Measurements from ENCODE around the gene SLC2A4.

Gene SLC2A4

GRCh38 chr17:7249830-7250229, 31.7 kb upstream of the SLC2A4 start:
- TF ChIP-seq CTCF (conservative IDR thresholded peaks at IDR 0.05): no peak
- H3K27ac ChIP-seq: peak overlapping the region; percentile 87

DNA sequence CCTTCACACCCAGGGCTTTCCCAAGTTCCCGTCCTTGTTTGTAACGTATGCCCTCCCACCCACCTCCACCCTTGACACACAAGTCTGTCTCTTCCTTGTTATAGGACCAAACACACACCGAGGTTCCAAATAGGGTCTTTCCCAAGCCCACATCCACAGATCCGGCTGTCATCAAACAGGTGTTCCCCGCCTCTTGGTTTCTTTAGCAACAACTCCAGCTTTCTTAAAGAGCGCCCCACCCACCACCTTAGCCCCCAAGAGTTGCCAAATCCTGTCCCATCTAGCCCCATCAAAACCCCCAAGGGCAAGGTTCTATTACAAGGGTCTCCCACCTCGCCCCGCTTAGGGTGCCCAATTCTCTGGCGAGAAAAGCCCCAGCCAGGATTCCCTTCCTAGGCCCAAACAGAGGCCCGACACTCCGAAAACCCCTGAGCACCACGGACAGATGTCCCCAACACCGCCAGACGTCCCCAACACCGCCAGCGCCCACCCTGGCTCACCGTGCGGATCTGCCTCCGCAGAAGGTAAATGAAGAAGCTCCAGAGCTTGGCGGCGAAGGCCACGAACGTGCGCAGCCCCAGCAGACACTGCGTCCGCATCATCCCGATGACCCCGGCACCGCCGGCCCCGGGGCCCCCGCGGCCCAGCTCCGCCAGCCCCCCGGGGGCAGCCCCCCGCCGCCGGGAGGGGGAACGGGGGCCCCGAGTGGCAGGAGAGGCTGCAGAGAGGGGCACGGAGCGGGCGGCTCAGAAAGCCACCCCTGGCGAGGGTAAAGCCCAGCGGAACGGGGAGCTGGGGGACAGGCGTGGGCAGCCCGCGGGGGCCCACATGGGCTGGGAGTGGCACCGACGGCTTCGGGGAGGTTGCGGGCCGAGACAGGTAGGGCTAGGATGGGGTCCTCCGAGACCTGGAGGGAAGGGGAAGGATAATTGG, 30.6 kb upstream of the SLC2A4 start:
- TF ChIP-seq ZFX (IDR thresholded peaks at IDR 0.05) (peak; percentile 46), CTCF (conservative IDR thresholded peaks at IDR 0.05) (no peak)

DNA sequence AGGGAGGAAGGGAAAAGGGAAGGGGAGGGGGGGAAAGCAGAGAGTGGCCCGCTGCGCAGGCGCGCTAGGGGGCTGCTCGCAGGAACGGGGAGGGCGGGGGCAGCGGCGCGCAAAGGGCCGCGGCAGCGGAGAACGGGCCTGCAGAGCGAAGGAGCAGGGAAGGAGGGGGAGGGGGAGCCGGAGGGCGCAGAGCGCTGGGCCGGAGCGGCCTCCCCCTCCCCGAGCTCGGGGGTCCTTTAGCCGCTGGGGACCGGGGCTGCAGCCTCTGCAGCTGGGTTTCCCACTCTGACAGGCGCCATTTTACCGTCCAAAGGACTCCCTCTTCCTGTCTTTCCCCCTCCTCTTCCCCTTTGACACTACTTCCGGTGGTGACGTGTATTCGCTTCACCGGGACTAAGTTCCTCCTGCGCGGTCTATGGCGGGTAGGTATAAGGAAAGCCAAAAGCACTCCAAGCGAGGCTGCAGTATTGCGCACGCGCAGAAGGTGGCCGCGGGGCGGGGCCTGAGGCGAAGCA, 29.8 kb upstream of the SLC2A4 start, which contains the start of gene CTDNEP1:
Gene CTDNEP1, minus strand, starts transcription at position 74 of the 515 bp plus-strand sequence. CDS start 438 bp downstream, outside the sequence.
- peak within 1 kb of the TSS; percentile 87 for H3K27ac ChIP-seq
- TF ChIP-seq ZFX (IDR thresholded peaks at IDR 0.05): no peak
- no peak for TF ChIP-seq CTCF (conservative IDR thresholded peaks at IDR 0.05)

More for the DNA sequence above, 30.6 kb upstream of the SLC2A4 start:
- peak overlapping the region; percentile 87 for H3K27ac ChIP-seq

GRCh38 chr17:7252176-7253043, 29.1 kb upstream of the SLC2A4 start, which contains the start of gene ELP5:
TSS of gene ELP5 (plus strand) at chr17:7252215. CDS start at chr17:7252551, 336 bp downstream.
- peak within 1 kb of the TSS; percentile 87 for H3K27ac ChIP-seq
- peak; percentile 69 for TF ChIP-seq ZFX (IDR thresholded peaks at IDR 0.05)
- no peak; the same call in 1 of the 2 replicates for TF ChIP-seq CTCF (conservative IDR thresholded peaks at IDR 0.05)

DNA sequence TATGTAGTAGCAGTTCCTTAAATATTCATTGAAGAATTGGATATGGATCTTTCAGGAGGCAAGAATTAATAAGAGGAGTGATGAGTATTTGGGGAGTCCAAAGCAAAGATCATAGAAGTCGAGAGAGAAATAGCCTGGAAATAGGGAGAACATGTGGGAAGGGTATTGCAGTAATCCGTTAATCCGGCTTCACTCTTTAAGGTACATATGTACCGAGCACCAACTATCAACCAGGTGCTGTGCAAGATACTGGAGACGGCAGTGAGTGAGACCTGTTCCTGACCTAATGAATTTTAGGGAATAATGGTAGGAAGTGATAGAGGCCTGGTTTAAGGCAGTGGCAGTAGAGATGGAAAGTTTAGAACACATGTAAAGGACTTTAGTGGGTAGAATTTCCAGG, 28.4 kb upstream of the SLC2A4 start:
- H3K27ac ChIP-seq: peak overlapping the region; percentile 87

GRCh38 chr17:7254511-7254910, 27.0 kb upstream of the SLC2A4 start:
- TF ChIP-seq CTCF (conservative IDR thresholded peaks at IDR 0.05) (no peak), ZFX (IDR thresholded peaks at IDR 0.05) (no peak)
- peak overlapping the region; percentile 87 for H3K27ac ChIP-seq

More for the DNA sequence above, 28.4 kb upstream of the SLC2A4 start:
- no peak for TF ChIP-seq CTCF (conservative IDR thresholded peaks at IDR 0.05)
- TF ChIP-seq ZFX (IDR thresholded peaks at IDR 0.05): no peak
